ENCODE measurements around the gene EFCAB6. TPM values are rescaled to one million over a fixed set of nuclear protein-coding genes. Genes with fewer than 3 reads are reported as not detected.

Gene EFCAB6
- total RNA-seq, 4 donors from 2014 or later = 0.35 to 4.4 (median 0.94) TPM; not detected in 1

DNA sequence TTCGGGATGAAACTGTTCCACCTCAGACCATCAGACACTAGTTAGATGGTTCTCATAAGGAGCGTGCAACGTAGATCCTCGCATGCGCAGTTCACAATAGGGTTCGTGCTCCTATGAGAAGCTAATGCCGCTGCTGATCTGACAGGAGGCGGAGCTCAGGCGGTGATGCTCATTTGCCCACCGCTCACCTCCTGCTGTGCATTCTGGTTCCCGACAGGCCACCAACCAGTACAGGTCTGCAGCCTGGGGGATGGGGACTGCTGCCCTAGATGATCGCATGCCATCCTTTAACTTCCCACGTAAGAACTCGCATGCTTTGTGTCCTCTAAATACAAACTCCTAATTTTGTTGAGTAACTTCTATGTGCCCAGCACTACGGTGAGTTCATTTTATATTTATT, 62.6 kb downstream of the EFCAB6 start:
- TF ChIP-seq POLR2A (IDR thresholded peaks at IDR 0.05) = no peak
- TF ChIP-seq, protein P1, sequence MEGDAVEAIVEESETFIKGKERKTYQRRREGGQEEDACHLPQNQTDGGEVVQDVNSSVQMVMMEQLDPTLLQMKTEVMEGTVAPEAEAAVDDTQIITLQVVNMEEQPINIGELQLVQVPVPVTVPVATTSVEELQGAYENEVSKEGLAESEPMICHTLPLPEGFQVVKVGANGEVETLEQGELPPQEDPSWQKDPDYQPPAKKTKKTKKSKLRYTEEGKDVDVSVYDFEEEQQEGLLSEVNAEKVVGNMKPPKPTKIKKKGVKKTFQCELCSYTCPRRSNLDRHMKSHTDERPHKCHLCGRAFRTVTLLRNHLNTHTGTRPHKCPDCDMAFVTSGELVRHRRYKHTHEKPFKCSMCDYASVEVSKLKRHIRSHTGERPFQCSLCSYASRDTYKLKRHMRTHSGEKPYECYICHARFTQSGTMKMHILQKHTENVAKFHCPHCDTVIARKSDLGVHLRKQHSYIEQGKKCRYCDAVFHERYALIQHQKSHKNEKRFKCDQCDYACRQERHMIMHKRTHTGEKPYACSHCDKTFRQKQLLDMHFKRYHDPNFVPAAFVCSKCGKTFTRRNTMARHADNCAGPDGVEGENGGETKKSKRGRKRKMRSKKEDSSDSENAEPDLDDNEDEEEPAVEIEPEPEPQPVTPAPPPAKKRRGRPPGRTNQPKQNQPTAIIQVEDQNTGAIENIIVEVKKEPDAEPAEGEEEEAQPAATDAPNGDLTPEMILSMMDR (IDR thresholded peaks at IDR 0.05) = no peak

DNA sequence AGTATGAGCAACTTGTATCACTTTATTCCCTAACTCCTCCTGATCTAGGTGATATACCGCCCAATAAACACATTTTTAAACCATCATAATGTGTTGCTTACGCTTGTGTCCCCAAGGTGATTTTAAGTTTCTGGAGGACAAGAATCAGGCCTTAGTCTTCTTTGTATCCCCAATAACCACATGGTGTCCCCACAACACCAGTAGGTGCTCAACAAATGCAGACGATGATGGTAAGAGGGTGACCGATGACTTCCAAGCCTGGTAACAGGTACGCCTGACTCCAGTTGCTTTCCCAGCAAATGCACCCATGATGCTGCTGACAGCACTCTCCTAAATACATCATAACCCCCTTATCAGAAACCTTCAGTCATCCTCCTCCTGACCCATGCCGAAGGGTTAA, 64.2 kb downstream of the EFCAB6 start:
- no peak overlapping the region for H3K27ac ChIP-seq
- no peaks in the 10 kb centered on the region for H3K9me3 ChIP-seq
- no peaks in the 10 kb centered on the region for H3K27me3 ChIP-seq
- no peaks in the 10 kb centered on the region for H3K36me3 ChIP-seq
- DNase-seq = no peak
- TF ChIP-seq POLR2A (IDR thresholded peaks at IDR 0.05) = no peak
- TF ChIP-seq, protein P1 (IDR thresholded peaks at IDR 0.05) = no peak
- peaks cover 0 to 10% (median 0%) of the 10 kb centered on the region in 4 donors for H3K4me1 ChIP-seq
- H3K4me3 ChIP-seq = no peak overlapping the region

More for the DNA sequence above, 62.6 kb downstream of the EFCAB6 start:
- H3K4me1 ChIP-seq = peaks cover 0 to 10% (median 0%) of the 10 kb centered on the region in 4 donors
- no peaks in the 10 kb centered on the region for H3K36me3 ChIP-seq
- H3K27me3 ChIP-seq = no peaks in the 10 kb centered on the region
- no peak overlapping the region for H3K4me3 ChIP-seq
- no peaks in the 10 kb centered on the region for H3K9me3 ChIP-seq
- no peak for DNase-seq
- H3K27ac ChIP-seq = no peak overlapping the region

DNA sequence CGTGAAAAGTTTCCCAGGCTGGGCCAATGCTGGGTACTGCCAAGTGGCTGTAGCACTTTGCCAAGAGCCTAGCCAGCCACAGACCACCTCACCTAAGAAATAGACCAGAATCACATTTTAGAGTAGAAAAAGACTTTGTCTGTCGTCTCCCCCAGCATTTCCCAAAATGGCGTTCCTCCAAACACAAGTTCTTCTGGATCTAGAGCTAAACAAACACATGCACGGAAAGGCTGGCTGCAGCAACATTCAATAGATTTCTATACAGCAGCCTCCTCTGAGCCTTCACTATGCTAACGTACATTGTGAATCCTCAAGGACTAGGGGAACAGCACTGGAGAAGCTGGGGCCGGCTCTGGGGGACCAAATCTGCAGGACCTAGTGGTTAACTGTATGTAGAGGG, 65.0 kb downstream of the EFCAB6 start:
- H3K4me1 ChIP-seq = peaks cover 0 to 10% (median 0%) of the 10 kb centered on the region in 4 donors
- TF ChIP-seq, protein P1 (IDR thresholded peaks at IDR 0.05) = no peak
- no peak for TF ChIP-seq POLR2A (IDR thresholded peaks at IDR 0.05)
- no peaks in the 10 kb centered on the region for H3K9me3 ChIP-seq
- no peaks in the 10 kb centered on the region for H3K36me3 ChIP-seq
- no peak overlapping the region for H3K27ac ChIP-seq
- no peaks in the 10 kb centered on the region for H3K27me3 ChIP-seq
- H3K4me3 ChIP-seq = no peak overlapping the region
- DNase-seq = no peak

DNA sequence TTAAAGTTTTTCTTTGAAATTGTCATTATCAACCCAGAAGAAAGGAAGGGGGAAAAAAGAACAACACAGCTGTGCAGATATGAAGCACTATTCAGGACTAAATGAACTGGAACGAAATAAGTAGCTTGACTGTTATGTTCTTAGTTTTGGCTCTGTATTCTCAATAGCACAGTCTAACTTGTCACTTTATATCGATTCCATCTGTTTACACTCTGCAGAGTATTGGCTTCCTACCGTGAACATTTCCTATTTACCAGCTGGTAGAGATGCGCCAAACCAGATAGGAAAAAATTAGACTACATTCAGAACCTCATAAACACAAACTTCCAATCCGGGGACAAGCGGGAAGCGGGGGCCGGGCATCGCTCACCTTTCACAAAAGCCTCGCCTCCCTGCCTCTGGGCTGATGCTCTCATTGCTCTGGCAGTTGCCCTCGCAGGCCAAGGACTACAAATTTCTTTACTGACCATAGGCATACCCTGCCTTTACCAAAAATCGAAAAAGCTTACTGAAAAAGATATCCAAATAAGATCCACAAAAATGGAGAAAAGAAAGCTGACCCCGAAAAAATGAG, 66.2 kb downstream of the EFCAB6 start:
- TF ChIP-seq POLR2A (IDR thresholded peaks at IDR 0.05) = no peak
- TF ChIP-seq, protein P1 (IDR thresholded peaks at IDR 0.05) = no peak
- DNase-seq = no peak
- Histone ChIP-seq H3K4me3 (no peak overlapping the region), H3K9me3 (no peaks in the 10 kb centered on the region), H3K27me3 (no peaks in the 10 kb centered on the region), H3K36me3 (no peaks in the 10 kb centered on the region), H3K27ac (no peak overlapping the region), H3K4me1 (peaks cover 0 to 10% (median 0%) of the 10 kb centered on the region in 4 donors)

DNA sequence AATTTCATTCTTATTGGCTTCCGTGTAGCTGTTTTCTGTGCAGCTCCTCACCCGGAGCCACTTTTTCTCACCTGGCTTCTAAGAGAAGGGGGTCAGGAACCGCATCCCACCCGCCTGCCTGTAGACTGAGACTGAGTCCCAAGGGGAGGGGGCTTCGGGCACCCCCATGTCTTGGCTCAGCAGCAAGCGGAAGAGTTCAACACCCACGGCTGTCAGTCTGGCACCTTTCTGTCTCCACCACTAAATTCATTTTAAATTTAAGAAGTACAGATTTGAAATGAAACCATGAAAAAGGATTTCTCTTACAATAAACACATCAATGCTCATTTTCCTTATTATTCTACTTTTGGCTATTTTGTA, 66.7 kb downstream of the EFCAB6 start:
- Histone ChIP-seq H3K36me3 (no peaks in the 10 kb centered on the region), H3K4me3 (no peak overlapping the region), H3K4me1 (peaks cover 0 to 10% (median 0%) of the 10 kb centered on the region in 4 donors), H3K9me3 (no peaks in the 10 kb centered on the region), H3K27ac (no peak overlapping the region), H3K27me3 (no peaks in the 10 kb centered on the region)
- TF ChIP-seq, protein P1 (IDR thresholded peaks at IDR 0.05) = no peak
- DNase-seq = no peak

Data from Peyer's patch (tissue), 4 donors.